ENCODE results near the gene LEKR1.
"Not testable (repeated sequence)": the region's sequence is repeated elsewhere in the genome, so short reads cannot be mapped to it uniquely, and the experiment has no call there.

The LEKR1 gene

DNA sequence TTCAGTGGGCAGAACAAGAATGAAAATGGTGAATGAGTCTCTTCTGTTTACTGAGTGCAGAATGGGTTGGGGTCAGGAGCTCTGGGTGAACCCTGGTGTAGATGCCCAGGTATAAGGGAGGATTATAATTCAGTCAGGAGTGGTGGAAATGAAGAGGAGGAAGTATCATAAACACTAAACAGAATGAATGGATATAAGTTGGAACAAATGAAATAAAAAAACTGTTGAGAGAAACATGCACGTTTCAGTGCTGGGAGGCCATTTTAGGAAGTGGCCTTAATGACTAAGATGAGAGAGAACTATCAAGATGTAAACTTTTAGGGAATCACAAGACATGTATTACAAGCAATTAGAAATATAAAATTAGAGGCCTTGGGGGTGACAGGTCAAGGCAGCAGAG is 32.8 kb upstream of the LEKR1 start:
- TF ChIP-seq CTCF (IDR thresholded peaks at IDR 0.05; ENCODE audit: low read depth, low read length, missing control alignments): no peak
- no peak overlapping the region for H3K4me3 ChIP-seq (replicated peaks; ENCODE audit: low read depth, low read length)
- no peak for DNase-seq (ENCODE audit: extremely low read depth, low read depth)

DNA sequence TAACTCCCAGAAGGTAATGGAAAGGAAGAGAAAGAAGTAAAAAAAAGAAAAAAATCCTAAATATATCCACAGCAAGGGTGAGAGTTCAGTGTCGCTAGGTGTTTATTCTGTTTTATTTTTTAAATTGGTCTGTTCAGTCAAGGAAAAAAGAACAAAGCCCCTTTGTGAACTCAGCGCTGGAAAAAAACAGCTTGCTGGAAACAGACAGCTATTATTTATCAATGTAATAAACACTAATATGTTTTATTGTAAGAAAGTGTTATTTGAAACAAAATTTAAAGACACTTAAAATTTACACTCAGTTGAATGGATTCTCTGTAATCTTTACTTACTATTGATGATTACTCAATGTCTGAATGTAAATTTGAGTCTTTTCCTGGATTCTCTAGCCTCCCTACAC is 32.3 kb upstream of the LEKR1 start:
- TF ChIP-seq CTCF (IDR thresholded peaks at IDR 0.05; ENCODE audit: low read depth, low read length, missing control alignments): no peak
- no peak overlapping the region for H3K4me3 ChIP-seq (replicated peaks; ENCODE audit: low read depth, low read length)
- no peak for DNase-seq (ENCODE audit: extremely low read depth, low read depth)

- TF ChIP-seq CTCF (IDR thresholded peaks at IDR 0.05; ENCODE audit: low read depth, low read length, missing control alignments): no peak
- no peak for DNase-seq (ENCODE audit: extremely low read depth, low read depth)
- no peak overlapping the region for H3K4me3 ChIP-seq (replicated peaks; ENCODE audit: low read depth, low read length)
Measured at GRCh38 chr3:156795890-156796481, 30.2 kb upstream of the LEKR1 start.

DNA sequence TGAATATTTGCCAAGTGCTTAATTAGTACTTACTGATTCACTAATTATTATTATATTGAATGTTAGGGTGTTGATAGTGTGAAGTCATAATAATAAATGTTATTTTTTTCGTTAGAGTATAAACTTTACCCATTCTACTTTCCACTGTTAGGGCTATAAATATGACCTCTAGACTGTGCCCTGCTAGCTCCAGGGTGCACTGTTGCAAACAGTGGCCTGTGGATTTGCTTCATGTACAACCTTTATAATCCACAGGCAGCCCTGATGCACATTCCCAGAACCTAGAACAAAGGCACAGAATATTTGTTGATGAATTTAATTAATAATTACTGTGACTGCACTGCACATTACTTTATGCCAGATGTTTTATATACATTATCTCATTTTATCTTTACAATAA is 28.8 kb upstream of the LEKR1 start:
- no peak overlapping the region for H3K4me3 ChIP-seq (replicated peaks; ENCODE audit: low read depth, low read length)
- TF ChIP-seq CTCF (IDR thresholded peaks at IDR 0.05; ENCODE audit: low read depth, low read length, missing control alignments): no peak
- DNase-seq (ENCODE audit: extremely low read depth, low read depth): no peak

DNA sequence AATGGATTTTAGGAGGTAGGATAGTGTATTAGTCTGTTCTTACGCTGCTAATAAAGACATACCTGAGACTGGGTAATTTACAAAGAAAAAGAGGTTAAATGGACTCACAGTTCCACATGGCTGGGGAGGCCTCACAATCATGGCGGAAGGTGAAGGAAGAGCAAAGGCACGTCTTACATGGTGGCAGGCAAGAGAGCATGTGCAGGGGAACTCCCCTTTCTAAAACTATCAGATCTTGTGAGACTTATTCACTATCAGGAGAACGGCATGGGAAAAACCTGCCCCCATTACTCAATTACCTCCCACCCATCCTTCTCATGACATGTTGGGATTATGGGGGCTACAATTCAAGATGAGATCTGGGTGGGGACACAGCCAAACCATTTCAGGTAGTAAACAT is 25.9 kb upstream of the LEKR1 start:
- H3K4me3 ChIP-seq (replicated peaks; ENCODE audit: low read depth, low read length); DNase-seq (ENCODE audit: extremely low read depth, low read depth): not testable (repeated sequence)

- DNase-seq (ENCODE audit: extremely low read depth, low read depth): no peak
- no peak for TF ChIP-seq CTCF (IDR thresholded peaks at IDR 0.05; ENCODE audit: low read depth, low read length, missing control alignments)
- no peak overlapping the region for H3K4me3 ChIP-seq (replicated peaks; ENCODE audit: low read depth, low read length)
Measured at GRCh38 chr3:156801746-156802145, 24.4 kb upstream of the LEKR1 start.

GRCh38 chr3:156802821-156803606 is 23.1 kb upstream of the LEKR1 start:
- no peak for TF ChIP-seq CTCF (IDR thresholded peaks at IDR 0.05; ENCODE audit: low read depth, low read length, missing control alignments)
- no peak for DNase-seq (ENCODE audit: extremely low read depth, low read depth)
- H3K4me3 ChIP-seq (replicated peaks; ENCODE audit: low read depth, low read length): no peak overlapping the region

Data from HFF-Myc (cell line).